Measurements from ENCODE around the gene NAV3. TPM values are rescaled to one million over a fixed set of nuclear protein-coding genes. Genes with fewer than 3 reads are reported as not detected.

NAV3 gene
- total RNA-seq, 1 donor from 2014 or later = 5.0 TPM

GRCh38 chr12:77907936-77908335, 77.2 kb downstream of the NAV3 start:
- Mint-ChIP-seq H3K4me1 (no peaks in the 10 kb centered on the region), H3K4me3 (no peak overlapping the region), H3K36me3 (ENCODE audit: low read depth) (no peaks in the 10 kb centered on the region), H3K9me3 (no peaks in the 10 kb centered on the region), H3K27ac (ENCODE audit: unreplicated experiment) (no peak overlapping the region), H3K27me3 (ENCODE audit: low read depth) (no peaks in the 10 kb centered on the region)
- no peak for DNase-seq (ENCODE audit: low read depth, low spot score)
- no peak for TF ChIP-seq CTCF (conservative IDR thresholded peaks at IDR 0.05)

GRCh38 chr12:77914081-77914488, 83.4 kb downstream of the NAV3 start:
- no peak overlapping the region for H3K4me3 Mint-ChIP-seq
- no peak overlapping the region for H3K27ac Mint-ChIP-seq (ENCODE audit: unreplicated experiment)
- no peaks in the 10 kb centered on the region for H3K4me1 Mint-ChIP-seq
- no peak for DNase-seq (ENCODE audit: low read depth, low spot score)
- H3K36me3 Mint-ChIP-seq (ENCODE audit: low read depth) = no peaks in the 10 kb centered on the region
- H3K9me3 Mint-ChIP-seq = no peaks in the 10 kb centered on the region
- H3K27me3 Mint-ChIP-seq (ENCODE audit: low read depth) = no peaks in the 10 kb centered on the region
- no peak for TF ChIP-seq CTCF (conservative IDR thresholded peaks at IDR 0.05)

- DNase-seq (ENCODE audit: low read depth, low spot score) = no peak
- Mint-ChIP-seq H3K9me3 (no peaks in the 10 kb centered on the region), H3K27ac (ENCODE audit: unreplicated experiment) (no peak overlapping the region), H3K4me3 (no peak overlapping the region), H3K27me3 (ENCODE audit: low read depth) (no peaks in the 10 kb centered on the region), H3K36me3 (ENCODE audit: low read depth) (no peaks in the 10 kb centered on the region), H3K4me1 (peaks cover 6% of the 10 kb centered on the region)
- no peak for TF ChIP-seq CTCF (conservative IDR thresholded peaks at IDR 0.05)
Measured at GRCh38 chr12:77915071-77915600, 84.4 kb downstream of the NAV3 start.

GRCh38 chr12:77916276-77916675, 85.6 kb downstream of the NAV3 start:
- Mint-ChIP-seq H3K4me3 (no peak overlapping the region), H3K9me3 (no peaks in the 10 kb centered on the region), H3K27ac (ENCODE audit: unreplicated experiment) (no peak overlapping the region), H3K36me3 (ENCODE audit: low read depth) (no peaks in the 10 kb centered on the region), H3K4me1 (peaks cover 6% of the 10 kb centered on the region), H3K27me3 (ENCODE audit: low read depth) (no peaks in the 10 kb centered on the region)
- no peak for TF ChIP-seq CTCF (conservative IDR thresholded peaks at IDR 0.05)
- no peak for DNase-seq (ENCODE audit: low read depth, low spot score)

- H3K36me3 Mint-ChIP-seq (ENCODE audit: low read depth) = no peaks in the 10 kb centered on the region
- no peak overlapping the region for H3K4me3 Mint-ChIP-seq
- TF ChIP-seq CTCF (conservative IDR thresholded peaks at IDR 0.05) = no peak
- H3K9me3 Mint-ChIP-seq = no peaks in the 10 kb centered on the region
- no peak for DNase-seq (ENCODE audit: low read depth, low spot score)
- H3K27me3 Mint-ChIP-seq (ENCODE audit: low read depth) = no peaks in the 10 kb centered on the region
- H3K27ac Mint-ChIP-seq (ENCODE audit: unreplicated experiment) = no peak overlapping the region
- peaks cover 6% of the 10 kb centered on the region for H3K4me1 Mint-ChIP-seq
Measured at GRCh38 chr12:77918046-77918445, 87.4 kb downstream of the NAV3 start.

- H3K4me1 Mint-ChIP-seq = peaks cover 6% of the 10 kb centered on the region
- H3K4me3 Mint-ChIP-seq = no peak overlapping the region
- no peaks in the 10 kb centered on the region for H3K9me3 Mint-ChIP-seq
- H3K27ac Mint-ChIP-seq (ENCODE audit: unreplicated experiment) = no peak overlapping the region
- no peaks in the 10 kb centered on the region for H3K36me3 Mint-ChIP-seq (ENCODE audit: low read depth)
- TF ChIP-seq CTCF (conservative IDR thresholded peaks at IDR 0.05) = no peak
- DNase-seq (ENCODE audit: low read depth, low spot score) = no peak
- H3K27me3 Mint-ChIP-seq (ENCODE audit: low read depth) = no peaks in the 10 kb centered on the region
Measured at GRCh38 chr12:77919450-77919849, 88.8 kb downstream of the NAV3 start.

All from neural crest cell (in vitro differentiated cells).